Measurements from ENCODE around the gene REC114.
"Not testable (repeated sequence)": the region's sequence is repeated elsewhere in the genome, so short reads cannot be mapped to it uniquely, and the experiment has no call there.

REC114 gene

GRCh38 chr15:73483053-73483452, 40.1 kb downstream of the REC114 start:
- peaks cover 8% of the 10 kb centered on the region for H3K27me3 ChIP-seq (ENCODE audit: insufficient read depth, poor library complexity, severe bottlenecking)
- ATAC-seq (ENCODE audit: low read depth) (no peak), DNase-seq (ENCODE audit: low spot score) (no peak)
- no peak overlapping the region for H3K4me3 ChIP-seq (ENCODE audit: severe bottlenecking)
- H3K4me1 ChIP-seq (ENCODE audit: insufficient read depth, poor library complexity, severe bottlenecking), result no peaks in the 10 kb centered on the region
- H3K36me3 ChIP-seq (ENCODE audit: low read depth), result no peaks in the 10 kb centered on the region
- TF ChIP-seq CTCF (IDR thresholded peaks at IDR 0.05; ENCODE audit: poor library complexity, severe bottlenecking), result no peak
- no peak overlapping the region for H3K27ac ChIP-seq (ENCODE audit: poor library complexity, severe bottlenecking)
- no peaks in the 10 kb centered on the region for H3K9me3 ChIP-seq (ENCODE audit: severe bottlenecking)

GRCh38 chr15:73485372-73485771, 42.4 kb downstream of the REC114 start:
- no peak for TF ChIP-seq CTCF (IDR thresholded peaks at IDR 0.05; ENCODE audit: poor library complexity, severe bottlenecking)

GRCh38 chr15:73485885-73486284, 42.9 kb downstream of the REC114 start:
- H3K4me3 ChIP-seq (ENCODE audit: severe bottlenecking); H3K4me1 ChIP-seq (ENCODE audit: insufficient read depth, poor library complexity, severe bottlenecking); H3K27me3 ChIP-seq (ENCODE audit: insufficient read depth, poor library complexity, severe bottlenecking); H3K27ac ChIP-seq (ENCODE audit: poor library complexity, severe bottlenecking); H3K36me3 ChIP-seq (ENCODE audit: low read depth); H3K9me3 ChIP-seq (ENCODE audit: severe bottlenecking); DNase-seq (ENCODE audit: low spot score): not testable (repeated sequence)
- ATAC-seq (ENCODE audit: low read depth), result peak; percentile 73

More at GRCh38 chr15:73485372-73485771, 42.4 kb downstream of the REC114 start:
- DNase-seq (ENCODE audit: low spot score) (no peak), ATAC-seq (ENCODE audit: low read depth) (no peak)
- Histone ChIP-seq H3K27me3 (ENCODE audit: insufficient read depth, poor library complexity, severe bottlenecking) (no peaks in the 10 kb centered on the region), H3K9me3 (ENCODE audit: severe bottlenecking) (no peaks in the 10 kb centered on the region), H3K27ac (ENCODE audit: poor library complexity, severe bottlenecking) (no peak overlapping the region), H3K36me3 (ENCODE audit: low read depth) (no peaks in the 10 kb centered on the region), H3K4me3 (ENCODE audit: severe bottlenecking) (no peak overlapping the region), H3K4me1 (ENCODE audit: insufficient read depth, poor library complexity, severe bottlenecking) (no peaks in the 10 kb centered on the region)

GRCh38 chr15:73488698-73489097, 45.7 kb downstream of the REC114 start:
- H3K4me3 ChIP-seq (ENCODE audit: severe bottlenecking), result no peak overlapping the region
- H3K27ac ChIP-seq (ENCODE audit: poor library complexity, severe bottlenecking), result no peak overlapping the region
- no peak for DNase-seq (ENCODE audit: low spot score)
- no peaks in the 10 kb centered on the region for H3K4me1 ChIP-seq (ENCODE audit: insufficient read depth, poor library complexity, severe bottlenecking)
- no peaks in the 10 kb centered on the region for H3K9me3 ChIP-seq (ENCODE audit: severe bottlenecking)
- no peak for TF ChIP-seq CTCF (IDR thresholded peaks at IDR 0.05; ENCODE audit: poor library complexity, severe bottlenecking)
- H3K36me3 ChIP-seq (ENCODE audit: low read depth), result no peaks in the 10 kb centered on the region
- no peak for ATAC-seq (ENCODE audit: low read depth)
- H3K27me3 ChIP-seq (ENCODE audit: insufficient read depth, poor library complexity, severe bottlenecking), result no peaks in the 10 kb centered on the region

GRCh38 chr15:73493922-73494321, 51.0 kb downstream of the REC114 start:
- no peaks in the 10 kb centered on the region for H3K36me3 ChIP-seq (ENCODE audit: low read depth)
- DNase-seq (ENCODE audit: low spot score), result no peak
- 0 out of 3 replicates have a peak, but pooled peaks have one; percentile 17 for ATAC-seq (ENCODE audit: low read depth)
- H3K27ac ChIP-seq (ENCODE audit: poor library complexity, severe bottlenecking), result no peak overlapping the region
- peaks cover 2% of the 10 kb centered on the region for H3K9me3 ChIP-seq (ENCODE audit: severe bottlenecking)
- H3K27me3 ChIP-seq (ENCODE audit: insufficient read depth, poor library complexity, severe bottlenecking), result peaks cover 33% of the 10 kb centered on the region
- H3K4me1 ChIP-seq (ENCODE audit: insufficient read depth, poor library complexity, severe bottlenecking), result no peaks in the 10 kb centered on the region
- TF ChIP-seq CTCF (IDR thresholded peaks at IDR 0.05; ENCODE audit: poor library complexity, severe bottlenecking), result no peak
- no peak overlapping the region for H3K4me3 ChIP-seq (ENCODE audit: severe bottlenecking)

Measured in RWPE2 (cell line).